SK-N-SH treated with all-trans-retinoic acid at 6 μM for 48 hours (cell line): Measurements from ENCODE around the gene RWDD1.

Experiments
- PATZ1 ChIP-seq: fragments of 250-450 bp; sonication (Bioruptor Pico); IDR thresholded peaks from 2 replicates; pipeline ENCODE4 v1.8.0; 2020; ENCODE audit warnings: mild to moderate bottlenecking, moderate library complexity, borderline replicate concordance
- ZNF565 ChIP-seq: fragments of 450-650 bp; formaldehyde crosslinking; conservative IDR thresholded peaks from 2 replicates; pipeline ENCODE4 v1.5.0; 2020; ENCODE audit warnings: low read depth, mild to moderate bottlenecking, moderate library complexity

- TF ChIP-seq PATZ1 (CRISPR knock-in tag) (no peak), ZNF565 (no peak)
Observed at GRCh38 chr6:116562019-116562403, 9.3 kb upstream of the RWDD1 start.
